ENCODE results near the gene KSR1.

GRCh38 chr17:27481327-27481726 is 25.1 kb downstream of the KSR1 start:
- TF ChIP-seq EZH2 (IDR thresholded peaks at IDR 0.05; ENCODE audit: borderline replicate concordance, insufficient read depth, low read length, poor library complexity, severe bottlenecking) (no peak), CTCF (IDR thresholded peaks at IDR 0.05; ENCODE audit: poor library complexity, severe bottlenecking) (no peak), SMC3 (conservative IDR thresholded peaks at IDR 0.05; ENCODE audit: poor library complexity) (no peak), TAF1 (IDR thresholded peaks at IDR 0.05; ENCODE audit: low read depth) (no peak), RAD21 (conservative IDR thresholded peaks at IDR 0.05) (no peak), REST (IDR thresholded peaks at IDR 0.05; ENCODE audit: borderline replicate concordance) (no peak), POLR2AphosphoS5 (IDR thresholded peaks at IDR 0.05) (no peak), EP300 (conservative IDR thresholded peaks at IDR 0.05; ENCODE audit: poor library complexity, severe bottlenecking) (no peak)
